ENCODE results near the gene IMPDH2.

Gene IMPDH2

GRCh38 chr3:48982016-48982415 is 47.2 kb downstream of the IMPDH2 start:
- Histone ChIP-seq H3K27me3 (ENCODE audit: control insufficient read depth, insufficient read depth, low read length) (no peaks in the 10 kb centered on the region), H3K27ac (ENCODE audit: low read length) (no peak overlapping the region), H3K4me1 (ENCODE audit: control insufficient read depth, insufficient read depth, low read length) (no peaks in the 10 kb centered on the region), H3K36me3 (ENCODE audit: control insufficient read depth, insufficient read depth, low read length) (peaks cover 31% of the 10 kb centered on the region; the same call in 1 of the 2 replicates), H3K9me3 (ENCODE audit: control insufficient read depth, insufficient read depth, low read length) (no peaks in the 10 kb centered on the region), H3K4me3 (ENCODE audit: low read length) (no peak overlapping the region)
- no peak for DNase-seq (ENCODE audit: low read depth, low spot score)

- Histone ChIP-seq H3K27me3 (ENCODE audit: control insufficient read depth, insufficient read depth, low read length) (no peaks in the 10 kb centered on the region), H3K4me1 (ENCODE audit: control insufficient read depth, insufficient read depth, low read length) (no peaks in the 10 kb centered on the region), H3K4me3 (ENCODE audit: low read length) (no peak overlapping the region), H3K27ac (ENCODE audit: low read length) (no peak overlapping the region), H3K9me3 (ENCODE audit: control insufficient read depth, insufficient read depth, low read length) (no peaks in the 10 kb centered on the region), H3K36me3 (ENCODE audit: control insufficient read depth, insufficient read depth, low read length) (peaks cover 37% of the 10 kb centered on the region; the same call in 1 of the 2 replicates)
- DNase-seq (ENCODE audit: low read depth, low spot score) = no peak
- WGBS (ENCODE audit: insufficient coverage, insufficient read length) = no CpG with 5 or more reads among the region's 4 CpGs
Measured at GRCh38 chr3:48980295-48980694, 48.9 kb downstream of the IMPDH2 start.

- H3K4me1 ChIP-seq (ENCODE audit: control insufficient read depth, insufficient read depth, low read length) = no peaks in the 10 kb centered on the region
- no peak overlapping the region for H3K27ac ChIP-seq (ENCODE audit: low read length)
- DNase-seq (ENCODE audit: low read depth, low spot score) = no peak
- no peak overlapping the region for H3K4me3 ChIP-seq (ENCODE audit: low read length)
- H3K9me3 ChIP-seq (ENCODE audit: control insufficient read depth, insufficient read depth, low read length) = no peaks in the 10 kb centered on the region
- H3K27me3 ChIP-seq (ENCODE audit: control insufficient read depth, insufficient read depth, low read length) = no peaks in the 10 kb centered on the region
- WGBS (ENCODE audit: insufficient coverage, insufficient read length) = no CpG with 5 or more reads among the region's 3 CpGs
- H3K36me3 ChIP-seq (ENCODE audit: control insufficient read depth, insufficient read depth, low read length) = peaks cover 40% of the 10 kb centered on the region; the same call in 1 of the 2 replicates
Measured at GRCh38 chr3:48979451-48979850, 49.7 kb downstream of the IMPDH2 start.
